H1 (cell line): Measurements from ENCODE around the gene PRKAR1B. TPM values are rescaled to one million over a fixed set of nuclear protein-coding genes. Genes with fewer than 3 reads are reported as not detected.

ENCODE experiments used
- CTCF ChIA-PET: fragments of 300-600 bp; sonication (Branson Sonifier 250); formaldehyde crosslinking; loops from one replicate; lab custom pipeline; 2021; ENCODE audit not compliant: partially characterized antibody; lab: Charles Lee
- POLR2A ChIA-PET: fragments of 300-600 bp; sonication (Branson Sonifier 250); formaldehyde crosslinking; loops from one replicate; lab custom pipeline; 2021; ENCODE audit warnings: inconsistent platforms; ENCODE audit not compliant: partially characterized antibody; lab: Charles Lee
- DNase-seq, 2 experiments: peaks; one replicate each; pipeline versions ENCODE4 v3.0.0 to v3.0.0-alpha.2; 2010 to 2022; ENCODE audit warnings: low spot score in 2 of 2, low read depth in 1 of 2, mixed read lengths in 1 of 2
- FAIRE-seq: peaks from 2 replicates; lab custom pipeline; 2011; peaks lifted over from hg19 to GRCh38; lab: Jason Lieb, UNC
- H2AFZ ChIP-seq: 2 replicates; pipeline ENCODE4 v1.8.1; 2012; ENCODE audit warnings: low read length, inconsistent platforms
- H2AK5ac ChIP-seq: 2 replicates; pipeline ENCODE4 v1.6.1; 2013; ENCODE audit warnings: low read depth, low read length
- H2BK120ac ChIP-seq: replicated peaks from 2 replicates; pipeline ENCODE3; 2013; ENCODE audit warnings: low read depth, low read length, inconsistent platforms
- H2BK12ac ChIP-seq: 2 replicates; pipeline ENCODE4 v1.6.1; 2013; ENCODE audit warnings: low read depth, low read length
- H2BK15ac ChIP-seq: 2 replicates; pipeline ENCODE4 v1.6.1; 2013; ENCODE audit warnings: low read length
- H2BK20ac ChIP-seq: 2 replicates; pipeline ENCODE4 v1.6.1; 2013; ENCODE audit warnings: low read length
- H2BK5ac ChIP-seq: 2 replicates; pipeline ENCODE4 v1.6.1; 2013; ENCODE audit warnings: low read depth, low read length
- H3K14ac ChIP-seq: 2 replicates; pipeline ENCODE4 v1.6.1; 2013; ENCODE audit warnings: inconsistent platforms; ENCODE audit not compliant: insufficient read length
- H3K18ac ChIP-seq: 2 replicates; pipeline ENCODE4 v1.6.1; 2013; ENCODE audit warnings: low read length; ENCODE audit errors: extremely low read depth
- H3K23ac ChIP-seq: 2 replicates; pipeline ENCODE4 v1.6.1; 2013; ENCODE audit warnings: inconsistent platforms; ENCODE audit not compliant: insufficient read length
- H3K23me2 ChIP-seq: 2 replicates; pipeline ENCODE4 v1.6.1; 2013; ENCODE audit warnings: low read depth, low read length
- H3K27ac ChIP-seq: 2 replicates; pipeline ENCODE4 v1.6.1; 2011; ENCODE audit warnings: low read depth, low read length, inconsistent platforms
- H3K27me3 ChIP-seq, 4 experiments: replicated peaks in 1 of 4; 1 replicate in 1 of 4; 2 replicates in 3 of 4; pipeline versions ENCODE4 v1.6.1 to v1.8.1; 2011 to 2013; ENCODE audit warnings: low read length in 3 of 4, mild to moderate bottlenecking in 3 of 4, inconsistent platforms in 2 of 4, mixed read lengths in 2 of 4, moderate library complexity in 1 of 4; ENCODE audit not compliant: control insufficient read depth in 3 of 4, insufficient read depth in 3 of 4; ENCODE audit errors: extremely low read depth in 1 of 4
- H3K36me3 ChIP-seq, 4 experiments: 2 replicates each; pipeline versions ENCODE4 v1.6.1 to v1.8.1; 2011 to 2013; ENCODE audit warnings: mild to moderate bottlenecking in 4 of 4, low read length in 3 of 4, moderate library complexity in 2 of 4, control low read depth in 1 of 4, inconsistent platforms in 1 of 4; ENCODE audit not compliant: insufficient read depth in 4 of 4, control insufficient read depth in 2 of 4
- H3K4ac ChIP-seq: replicated peaks from 2 replicates; pipeline ENCODE3; 2013; ENCODE audit warnings: low read length, low read depth, mixed read lengths, inconsistent platforms; ENCODE audit not compliant: insufficient read length
- H3K4me1 ChIP-seq, 4 experiments: replicated peaks in 1 of 4; 1 replicate in 1 of 4; 2 replicates in 3 of 4; pipeline versions ENCODE4 v1.6.1 to v1.8.1; 2011 to 2013; ENCODE audit warnings: low read length in 3 of 4, inconsistent platforms in 2 of 4, mixed read lengths in 1 of 4; ENCODE audit not compliant: insufficient read depth in 4 of 4, control insufficient read depth in 3 of 4
- H3K4me2 ChIP-seq, 2 experiments: 2 replicates each; pipeline versions ENCODE4 v1.6.1 to v1.8.1; 2011 to 2013; ENCODE audit warnings: low read depth in 2 of 2, low read length in 2 of 2, control low read depth in 1 of 2, inconsistent platforms in 1 of 2, mild to moderate bottlenecking in 1 of 2; ENCODE audit not compliant: insufficient read depth in 1 of 2
- H3K4me3 ChIP-seq, 4 experiments: fragments of 200-600, 300-600 bp in 1 of 4; sonication (generic), shearing (Covaris generic), sonication (Bioruptor Twin) in 1 of 4; 2 replicates each; pipeline versions ENCODE4 v1.5.1 to v1.8.1; 2011 to 2016; ENCODE audit warnings: low read length in 4 of 4, low read depth in 3 of 4, control low read depth in 2 of 4, inconsistent platforms in 2 of 4, mild to moderate bottlenecking in 2 of 4, mixed read lengths in 1 of 4, moderate library complexity in 1 of 4; ENCODE audit not compliant: insufficient read depth in 2 of 4; ENCODE audit errors: extremely low read depth in 1 of 4
- H3K56ac ChIP-seq: replicated peaks from 2 replicates; pipeline ENCODE3; 2013; ENCODE audit warnings: low read depth, mild to moderate bottlenecking, mixed read lengths, low read length, inconsistent platforms; ENCODE audit not compliant: insufficient read length
- H3K79me1 ChIP-seq: 2 replicates; pipeline ENCODE4 v1.6.1; 2013; ENCODE audit warnings: low read depth, low read length, control low read depth
- H3K79me2 ChIP-seq, 2 experiments: 2 replicates each; pipeline versions ENCODE4 v1.6.1 to v1.8.1; 2012 to 2013; ENCODE audit warnings: low read length in 2 of 2, mild to moderate bottlenecking in 2 of 2, inconsistent platforms in 1 of 2; ENCODE audit not compliant: insufficient read depth in 2 of 2, control insufficient read depth in 1 of 2
- H3K9ac ChIP-seq, 4 experiments: replicated peaks in 1 of 4; 1 replicate in 1 of 4; 2 replicates in 3 of 4; pipeline versions ENCODE4 v1.6.1 to v1.8.1; 2011 to 2013; ENCODE audit warnings: low read depth in 3 of 4, low read length in 3 of 4, control low read depth in 2 of 4, mild to moderate bottlenecking in 2 of 4, moderate library complexity in 2 of 4, inconsistent platforms in 1 of 4; ENCODE audit errors: extremely low read depth in 1 of 4
- H3K9me3 ChIP-seq, 2 experiments: 2 replicates each; pipeline versions ENCODE4 v1.6.1 to v1.8.1; 2012 to 2013; ENCODE audit warnings: mild to moderate bottlenecking in 2 of 2, moderate library complexity in 2 of 2, control low read depth in 1 of 2, inconsistent platforms in 1 of 2, low read depth in 1 of 2, low read length in 1 of 2, mixed read lengths in 1 of 2; ENCODE audit not compliant: insufficient read depth in 2 of 2
- H4K20me1 ChIP-seq, 2 experiments: replicated peaks in 1 of 2; 2 replicates each; pipeline versions ENCODE3 to v1.8.1; 2011 to 2013; ENCODE audit warnings: inconsistent platforms in 2 of 2, low read length in 2 of 2, mild to moderate bottlenecking in 1 of 2; ENCODE audit not compliant: insufficient read depth in 2 of 2, control insufficient read depth in 1 of 2
- H4K5ac ChIP-seq: 2 replicates; pipeline ENCODE4 v1.6.1; 2013; ENCODE audit warnings: low read length, low read depth, mixed read lengths, inconsistent platforms; ENCODE audit not compliant: insufficient read length
- H4K8ac ChIP-seq: 2 replicates; pipeline ENCODE4 v1.8.0; 2013; ENCODE audit warnings: mild to moderate bottlenecking, moderate library complexity, low read length, inconsistent platforms; ENCODE audit not compliant: insufficient read depth; ENCODE audit errors: extremely low read depth
- H4K91ac ChIP-seq: replicated peaks from 2 replicates; pipeline ENCODE3; 2013; ENCODE audit warnings: low read length, mixed read lengths, inconsistent platforms; ENCODE audit not compliant: insufficient read length
- POU5F1 ChIP-seq: IDR thresholded peaks from 2 replicates; pipeline ENCODE4 v1.6.1; 2011; ENCODE audit warnings: low read depth, mild to moderate bottlenecking, low read length, moderate library complexity
- RBBP5 ChIP-seq: IDR thresholded peaks from 2 replicates; pipeline ENCODE4 v1.7.1; 2012; ENCODE audit warnings: low read depth, mild to moderate bottlenecking, inconsistent platforms, low read length, moderate library complexity, borderline replicate concordance
- WGBS, 2 experiments: shearing (Covaris generic) in 1 of 2; methylation state at CpG; one replicate each; pipeline versions ENCODE4 v1.1.6 to v1.1.7; 2013 to 2015; ENCODE audit warnings: low lambda C conversion rate in 2 of 2, mixed read lengths in 2 of 2, inconsistent platforms in 1 of 2, low coverage in 1 of 2, missing lambda C conversion rate in 1 of 2; ENCODE audit not compliant: insufficient replicate concordance in 2 of 2, insufficient coverage in 1 of 2, insufficient read length in 1 of 2; ENCODE audit errors: extremely low coverage in 1 of 2, missing lambda C conversion rate in 1 of 2; 5-methylcytosine and 5-hydroxymethylcytosine counted together
- polyA plus RNA-seq, 7 experiments: library from polyadenylated mRNA; depleted of rRNA in 3 of 7; stranded (reverse) in 5 of 7; unstranded in 2 of 7; fragments of >200 nt in 5 of 7; fragments of 200-250 nt in 2 of 7; gene quantifications; 1 replicate in 5 of 7; 2 replicates in 1 of 7; 4 replicates in 1 of 7; pipeline versions ENCODE4 v1.2.1 to v1.2.3, GENCODE V29; 2011 to 2013; ENCODE audit warnings: missing spikeins in 2 of 7, mixed read lengths in 2 of 7
- total RNA-seq: library from RNA; stranded (reverse); fragmentation: NEBNext Ultra II Directional; extraction: Animal tissue kit (Norgen Biotek cat#: 25700); gene quantifications from 2 replicates; pipeline ENCODE4 v1.2.1, GENCODE V29; 2021

PRKAR1B gene
- total and polyA plus RNA-seq, 2 of the 8 experiments (the other 6 are each of a cell fraction or from before 2014, with no cell fraction given): 12.3 to 55.7 TPM

DNA sequence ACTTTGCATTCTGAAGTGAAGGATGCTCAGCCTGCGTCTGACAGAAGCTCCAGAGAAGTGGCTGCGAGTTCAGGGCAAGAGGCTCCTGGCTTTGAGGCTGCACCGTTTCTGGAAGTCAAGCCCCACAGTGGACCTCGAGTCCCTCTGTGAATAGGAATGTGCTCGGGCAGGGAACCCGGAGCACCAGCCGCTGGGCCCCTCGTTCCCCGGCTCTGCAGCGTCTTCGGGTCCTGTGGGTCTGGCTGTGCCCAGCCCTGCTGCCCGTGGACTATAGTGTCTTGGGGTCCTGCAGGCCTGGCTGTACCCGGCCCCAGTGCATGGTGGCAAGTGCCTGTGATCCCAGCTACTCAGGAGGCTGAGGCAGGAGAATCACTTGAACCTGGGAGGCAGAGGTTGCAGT is 45.3 kb upstream of the PRKAR1B start:
- Histone ChIP-seq H3K4ac (no peak overlapping the region), H3K23ac (no peak overlapping the region), H3K56ac (no peak overlapping the region), H3K36me3 (peaks cover 2 to 23% (median 11%) of the 10 kb centered on the region in 4 experiments; a peak in 6 of 8 replicates), H3K18ac (no peak overlapping the region), H3K9me3 (no peaks in the 10 kb centered on the region), H3K79me2 (no peaks in the 10 kb centered on the region), H4K20me1 (peaks cover 5 to 8% of the 10 kb centered on the region in 2 experiments), H3K27me3 (no peaks in the 10 kb centered on the region), H3K4me3 (no peak overlapping the region), H2BK12ac (no peak overlapping the region), H3K79me1 (no peaks in the 10 kb centered on the region), H2BK15ac (no peak overlapping the region), H2BK5ac (no peak overlapping the region), H4K5ac (no peak overlapping the region), H3K4me1 (peaks cover 0 to 5% (median under 1%) of the 10 kb centered on the region in 4 experiments; a peak in 2 of 7 replicates), H2BK120ac (no peak overlapping the region), H3K14ac (no peak overlapping the region), H4K91ac (no peak overlapping the region), H2AFZ (no peak overlapping the region), H3K4me2 (no peak overlapping the region), H3K23me2 (no peaks in the 10 kb centered on the region), H2AK5ac (no peak overlapping the region), H2BK20ac (no peak overlapping the region), H3K9ac (no peak overlapping the region), H3K27ac (no peak overlapping the region), H4K8ac (no peak overlapping the region)
- FAIRE-seq (no peak), DNase-seq (no peak)
- POLR2A ChIA-PET: interaction anchor here (1.5 kb wide), 1 partner anchor 104 kb away, joined by 3 read pairs; the partner anchor contains the start of gene GET4
- TF ChIP-seq POU5F1 (no peak), RBBP5 (no peak)
- 87% methylated on average over 13 of the region's 13 CpGs; no CpG with 5 or more reads in 1 of the 2 experiments for WGBS, 2 experiments
- CTCF ChIA-PET: interaction anchor here (1.0 to 6.3 kb wide), 11 partner anchors 11 to 455 kb away, joined by 3 to 35 read pairs (median 4); no protein-coding TSS in a partner anchor
